ENCODE data around the gene MTMR11.
"Not testable (repeated sequence)": the region's sequence is repeated elsewhere in the genome, so short reads cannot be mapped to it uniquely, and the experiment has no call there.

Gene MTMR11, protein sequence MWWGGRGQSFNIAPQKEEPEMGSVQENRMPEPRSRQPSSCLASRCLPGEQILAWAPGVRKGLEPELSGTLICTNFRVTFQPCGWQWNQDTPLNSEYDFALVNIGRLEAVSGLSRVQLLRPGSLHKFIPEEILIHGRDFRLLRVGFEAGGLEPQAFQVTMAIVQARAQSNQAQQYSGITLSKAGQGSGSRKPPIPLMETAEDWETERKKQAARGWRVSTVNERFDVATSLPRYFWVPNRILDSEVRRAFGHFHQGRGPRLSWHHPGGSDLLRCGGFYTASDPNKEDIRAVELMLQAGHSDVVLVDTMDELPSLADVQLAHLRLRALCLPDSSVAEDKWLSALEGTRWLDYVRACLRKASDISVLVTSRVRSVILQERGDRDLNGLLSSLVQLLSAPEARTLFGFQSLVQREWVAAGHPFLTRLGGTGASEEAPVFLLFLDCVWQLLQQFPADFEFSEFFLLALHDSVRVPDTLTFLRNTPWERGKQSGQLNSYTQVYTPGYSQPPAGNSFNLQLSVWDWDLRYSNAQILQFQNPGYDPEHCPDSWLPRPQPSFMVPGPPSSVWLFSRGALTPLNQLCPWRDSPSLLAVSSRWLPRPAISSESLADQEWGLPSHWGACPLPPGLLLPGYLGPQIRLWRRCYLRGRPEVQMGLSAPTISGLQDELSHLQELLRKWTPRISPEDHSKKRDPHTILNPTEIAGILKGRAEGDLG

GRCh38 chr1:149936170-149936991, at the start of gene MTMR11:
MTMR11 (minus strand) TSS chr1:149936879; CDS start chr1:149936647, 232 bp downstream.
- peak; percentile 55 for DNase-seq

DNA sequence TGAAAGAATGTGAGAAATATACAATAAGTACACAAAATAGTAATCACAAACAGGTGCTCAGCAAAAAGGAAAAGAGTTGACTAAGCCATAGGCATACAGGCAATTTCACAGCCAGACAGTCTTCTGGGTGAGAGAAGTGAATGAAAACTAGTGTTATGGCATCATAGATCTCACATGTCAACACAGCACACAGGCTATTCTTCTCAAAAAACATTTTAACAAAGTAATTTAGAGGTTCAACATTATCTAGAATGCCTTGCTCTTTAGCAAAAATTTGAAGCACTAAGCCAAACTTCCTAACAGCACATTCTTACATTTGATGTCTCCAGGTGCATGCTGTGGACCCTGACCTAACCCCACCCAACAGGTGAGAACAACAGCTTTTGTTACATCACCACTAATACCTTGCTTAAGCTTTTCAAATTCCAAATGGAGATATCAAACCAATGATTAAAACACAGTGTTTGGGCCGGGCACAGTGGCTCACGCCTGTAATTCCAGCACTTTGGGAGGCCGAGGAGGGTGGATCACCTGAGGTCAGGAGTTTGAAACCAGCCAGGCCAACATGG, 43.4 kb upstream of the MTMR11 start:
- no peak for DNase-seq

- DNase-seq: peak; percentile 42
These were observed 42.7 kb upstream of the MTMR11 start for GRCh38 chr1:149979245-149979971.

DNA sequence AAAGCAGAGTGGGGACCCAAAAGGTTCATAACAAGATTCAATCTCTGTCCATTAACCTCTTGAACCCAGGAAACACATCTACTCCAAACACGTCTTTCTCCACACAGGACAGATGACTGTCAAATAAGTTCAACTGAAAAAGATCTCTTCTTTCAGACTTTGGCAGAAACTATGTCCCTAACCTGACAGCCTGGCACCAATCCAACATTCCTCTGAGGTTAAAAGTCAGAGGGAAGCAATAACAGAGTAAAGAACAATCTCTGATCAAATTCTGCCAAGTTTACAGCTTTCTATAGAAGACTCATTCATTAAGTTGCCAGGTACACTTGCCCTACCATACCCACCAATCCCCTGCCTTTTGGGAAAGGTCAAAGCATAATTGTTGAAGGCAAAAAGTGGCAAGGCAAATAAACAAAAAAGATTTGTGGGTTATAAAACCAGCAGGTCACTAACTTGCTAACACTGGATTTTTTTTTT, 41.9 kb upstream of the MTMR11 start:
- DNase-seq: peak; percentile 42

- no peak for DNase-seq
These were observed 40.7 kb upstream of the MTMR11 start for GRCh38 chr1:149977345-149977744.

- no peak for DNase-seq
These were observed 35.9 kb upstream of the MTMR11 start for GRCh38 chr1:149972547-149972946.

- no peak for DNase-seq
These were observed 31.0 kb upstream of the MTMR11 start for GRCh38 chr1:149967646-149968045.

DNA sequence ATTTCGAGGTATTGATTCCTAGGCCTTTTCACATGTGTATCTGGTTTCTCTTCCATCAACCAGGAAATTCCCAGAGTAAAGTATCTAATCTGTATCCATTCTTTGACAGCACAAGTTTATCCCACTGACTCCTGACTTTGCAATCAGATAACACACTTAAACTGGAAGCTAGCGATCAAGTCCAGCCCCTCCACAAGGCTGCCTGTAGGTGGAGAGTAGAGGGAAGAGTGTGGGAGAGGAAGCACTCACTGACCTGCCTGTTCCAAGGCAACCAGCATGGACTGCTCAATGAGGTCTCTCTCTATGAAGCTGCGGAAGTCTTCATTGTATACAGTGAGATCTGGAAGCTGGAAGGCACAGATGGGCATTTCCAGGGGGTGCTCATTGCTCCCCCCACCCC, 30.4 kb upstream of the MTMR11 start:
- DNase-seq: no peak

- no peak for DNase-seq
These were observed 29.7 kb upstream of the MTMR11 start for GRCh38 chr1:149966405-149966804.

DNA sequence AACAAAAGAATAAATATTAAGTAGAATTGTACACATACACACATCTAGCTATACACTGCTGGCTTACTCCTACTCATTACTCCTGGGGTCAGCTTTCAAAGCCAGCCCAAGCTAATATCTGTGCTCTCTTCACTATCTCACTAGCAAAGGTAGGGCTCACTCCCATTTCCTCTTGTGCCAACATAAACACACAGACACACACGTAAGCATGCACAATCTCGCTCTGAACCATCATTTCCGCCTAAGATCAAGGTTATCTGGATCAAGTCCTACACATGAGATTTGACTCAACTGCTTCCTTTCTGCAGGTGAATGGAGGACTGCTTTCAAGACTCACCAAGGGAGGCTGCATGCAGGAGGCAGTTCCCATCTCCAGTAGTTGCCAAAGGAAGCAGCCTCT, 28.8 kb upstream of the MTMR11 start:
- DNase-seq: no peak

DNA sequence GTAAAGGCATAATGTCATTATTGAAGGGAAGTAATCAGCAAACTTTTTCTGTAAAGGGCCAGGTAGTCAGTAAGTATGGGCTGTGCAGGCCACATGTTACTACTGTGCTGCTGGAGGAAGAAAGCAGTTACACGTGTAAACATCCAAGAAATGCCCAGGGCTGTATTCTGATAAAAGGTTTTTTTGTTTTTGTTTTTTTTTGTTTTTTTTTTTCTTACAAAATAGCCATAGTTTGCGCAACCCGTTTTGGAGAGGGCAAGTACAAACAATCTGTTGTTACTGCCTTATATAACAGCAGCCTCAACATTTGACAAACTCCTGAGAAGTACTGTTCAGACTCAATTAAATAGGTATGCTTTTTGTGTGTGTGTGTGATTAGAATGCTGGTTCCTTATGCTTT, 26.7 kb upstream of the MTMR11 start:
- DNase-seq: no peak

DNA sequence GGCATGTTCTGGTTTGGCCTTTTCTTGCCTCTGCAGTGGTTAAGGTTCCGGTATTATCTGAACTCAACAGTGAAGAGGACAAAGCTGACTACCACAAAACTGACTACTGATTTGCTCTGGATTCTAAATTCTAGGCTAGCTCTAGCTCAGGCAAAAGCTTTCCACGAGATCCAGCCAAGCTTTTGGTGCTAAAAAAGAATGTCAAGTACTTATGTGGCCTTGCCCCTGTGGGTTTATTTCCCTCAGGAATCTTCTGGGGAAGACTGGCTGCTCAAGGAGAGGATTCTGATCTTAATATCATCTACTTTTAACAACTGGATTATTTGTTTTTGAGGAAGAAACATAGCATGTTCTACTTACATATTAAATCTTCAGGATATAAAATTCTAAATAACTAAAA, 26.1 kb upstream of the MTMR11 start:
- no peak for DNase-seq

DNA sequence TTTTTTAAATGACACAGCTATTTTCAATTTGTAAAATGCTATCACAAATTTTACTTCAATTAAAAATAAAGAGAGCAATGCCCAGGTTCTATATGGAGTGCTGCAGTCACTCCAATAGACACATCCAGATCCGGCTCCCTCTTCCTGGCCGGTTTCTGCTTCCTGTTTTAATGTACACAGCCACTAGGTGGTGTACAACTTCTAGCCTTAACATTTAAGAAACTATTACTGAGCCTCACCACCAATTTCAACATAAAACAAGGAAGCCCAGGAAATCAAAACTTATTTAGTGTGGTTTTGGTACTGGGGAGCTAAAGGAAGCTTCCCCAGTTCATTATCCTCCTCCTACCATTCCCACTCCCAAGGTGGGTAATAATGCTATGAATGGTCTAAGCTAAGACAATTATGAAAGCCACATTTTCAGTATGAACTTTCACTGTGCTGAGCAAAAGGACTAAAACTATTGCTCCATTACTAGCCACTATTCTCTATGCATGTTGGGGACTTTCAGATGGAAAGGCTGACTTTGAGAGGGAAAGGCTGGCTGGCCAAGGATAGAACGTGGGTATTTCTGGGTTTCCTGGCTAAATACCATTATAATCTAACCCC, 25.5 kb upstream of the MTMR11 start:
- DNase-seq: peak; percentile 75

- not testable (repeated sequence) for DNase-seq
These were observed 20.9 kb upstream of the MTMR11 start for GRCh38 chr1:149957548-149957947.

DNA sequence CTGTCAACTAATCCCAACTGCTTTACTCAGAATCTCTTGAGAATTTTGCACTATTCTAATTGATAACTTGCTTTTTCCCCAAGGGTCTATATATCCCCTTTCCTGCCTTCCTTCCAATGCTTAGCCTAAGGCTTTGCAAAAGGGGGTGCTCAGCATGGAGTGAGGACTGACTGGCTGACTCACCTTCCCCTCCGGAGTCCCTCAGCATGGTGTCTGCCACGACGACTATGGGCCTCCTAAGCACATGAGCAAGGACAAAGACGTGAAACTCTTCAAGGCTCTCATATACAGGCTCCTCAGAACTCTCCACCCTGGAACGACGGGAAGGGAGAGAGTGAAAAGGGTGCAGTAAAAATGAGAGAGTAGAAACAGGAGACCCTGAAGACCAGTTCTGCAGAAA, 13.2 kb upstream of the MTMR11 start:
- DNase-seq: no peak

- no peak for DNase-seq
These were observed 8.5 kb upstream of the MTMR11 start for GRCh38 chr1:149945206-149945605.

DNA sequence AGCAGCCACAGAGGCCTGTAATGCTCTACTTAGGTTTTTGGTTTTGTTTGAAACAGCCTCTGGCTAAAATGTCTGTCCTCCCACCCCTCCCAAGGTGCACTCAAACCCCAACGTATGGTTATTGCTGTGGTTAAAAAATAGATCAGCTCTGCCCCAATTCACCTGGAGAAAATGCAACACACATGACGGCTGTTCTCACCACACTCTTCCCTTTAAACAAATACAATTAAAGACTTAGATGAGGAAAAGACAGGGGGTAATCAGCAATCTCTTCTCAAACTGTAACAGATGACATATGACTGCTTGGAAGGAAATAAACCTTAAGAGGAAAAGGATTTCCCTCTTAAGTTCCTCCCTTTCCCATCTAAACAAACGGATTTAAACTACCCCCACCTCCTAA, 6.2 kb upstream of the MTMR11 start:
- no peak for DNase-seq

- DNase-seq: peak; percentile 36
These were observed 5.5 kb upstream of the MTMR11 start for GRCh38 chr1:149942207-149942606.

DNA sequence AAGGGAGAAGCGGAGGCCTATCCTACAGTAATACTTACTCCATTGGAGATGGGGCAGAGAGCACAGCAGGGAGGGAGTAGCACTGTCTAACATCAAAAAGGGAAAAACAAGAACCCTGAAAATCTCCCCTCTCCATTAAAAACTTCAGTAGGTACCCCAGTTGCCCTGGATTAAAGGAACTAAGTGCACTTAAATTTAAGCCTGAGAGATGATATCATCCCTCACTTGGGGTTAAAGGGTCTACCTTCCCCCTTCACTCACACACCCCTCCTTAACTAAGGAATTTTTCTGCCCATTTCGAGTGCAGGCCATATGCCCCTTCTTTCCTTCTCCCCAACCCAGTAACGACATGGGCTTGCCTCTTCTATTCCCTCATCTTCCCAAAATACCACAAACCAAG, 3.7 kb upstream of the MTMR11 start:
- DNase-seq: no peak

DNA sequence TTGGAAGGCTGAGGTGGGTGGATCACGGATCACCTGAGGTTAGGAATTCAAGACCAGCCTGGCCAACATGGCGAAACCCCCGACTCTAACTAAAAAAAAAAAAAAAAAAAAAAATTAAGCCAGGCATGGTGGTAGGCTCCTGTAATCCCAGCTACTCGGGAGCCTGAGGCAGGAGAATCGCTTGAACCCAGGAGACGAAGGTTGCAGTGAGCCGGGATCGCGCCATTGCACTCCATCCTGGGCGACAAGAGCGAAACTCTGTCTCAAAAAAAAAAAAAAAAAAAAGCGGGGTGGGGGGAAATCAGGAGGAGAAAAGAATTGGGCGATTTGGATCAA, 2.0 kb upstream of the MTMR11 start:
- DNase-seq: not testable (repeated sequence)

DNA sequence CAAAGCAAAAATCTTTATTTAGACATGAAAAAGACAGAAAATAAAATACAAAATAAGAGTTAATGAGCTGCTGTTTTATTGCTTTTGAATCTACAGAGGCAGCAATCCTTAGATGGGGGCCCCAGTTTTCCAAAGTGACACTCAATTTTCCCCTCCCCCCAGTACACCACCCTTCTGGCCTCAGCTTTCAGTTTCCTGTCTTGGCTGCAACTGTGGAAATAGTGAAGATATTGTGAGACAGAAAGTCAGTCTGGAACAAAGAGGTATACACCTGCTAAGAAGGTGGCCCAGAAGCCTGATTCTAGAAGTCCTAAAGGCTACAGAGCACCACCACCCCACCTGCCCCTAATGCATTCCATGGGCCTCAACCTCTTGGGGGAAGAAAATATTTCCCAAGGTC, 1.1 kb upstream of the MTMR11 start:
- DNase-seq: no peak
